ENCODE data around the gene P2RX3. TPM values are rescaled to one million over a fixed set of nuclear protein-coding genes. Genes with fewer than 3 reads are reported as not detected.

The P2RX3 gene
- total and polyA plus RNA-seq, 4 donors: 0.11 TPM; not detected in 3

DNA sequence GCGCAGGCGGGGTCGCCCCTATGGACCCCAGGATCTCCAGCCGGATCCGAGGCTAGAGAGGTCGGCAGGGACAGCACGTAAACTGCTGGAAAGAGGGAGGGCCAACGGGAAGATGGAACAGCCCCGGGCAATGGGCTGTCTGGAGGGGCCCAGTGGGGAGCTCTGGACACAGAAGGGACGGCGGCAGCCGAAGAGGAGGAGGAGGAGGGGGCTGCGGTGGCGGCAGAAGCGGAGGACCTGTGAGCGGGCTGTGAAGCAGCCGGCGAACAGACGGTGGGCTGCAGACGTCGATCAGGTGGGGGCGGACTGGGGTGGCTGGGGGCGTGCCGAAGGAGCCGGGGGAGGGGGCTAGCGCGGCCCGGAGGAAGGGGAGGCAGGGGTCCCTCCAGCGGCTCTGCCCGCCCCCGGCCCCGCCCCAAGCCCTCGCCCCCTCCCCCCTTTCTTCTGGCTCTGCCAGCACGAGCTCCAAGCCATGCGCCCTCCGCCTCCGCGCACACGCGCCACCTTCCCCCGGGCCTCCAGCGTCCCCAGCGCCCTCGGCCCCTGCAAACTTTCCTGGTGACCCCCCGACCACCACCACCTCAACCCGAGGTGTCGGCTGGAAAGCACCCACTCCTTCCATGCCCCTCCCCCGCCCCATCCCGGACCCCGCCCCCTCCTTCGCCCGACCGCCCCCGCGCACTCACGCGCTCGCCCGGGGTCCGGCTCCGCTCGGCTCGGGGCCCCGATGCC lies 13.8 kb upstream of the P2RX3 start:
- Histone ChIP-seq H3K4me1 (ENCODE audit: control insufficient read depth in 5 of 5, insufficient read depth in 5 of 5, low read length in 5 of 5) (peaks cover 0 to 48% (median 29%) of the 10 kb centered on the region in 5 donors), H3K27ac (ENCODE audit: low read depth in 1 of 2, low read length in 1 of 2) (peak overlapping the region; percentile 95 to 96), H3K9ac (ENCODE audit: insufficient read depth in 1 of 2, low read length in 2 of 2) (peak overlapping the region; percentile 63 to 83), H3K4me3 (peak overlapping the region; percentile 66), H3K27me3 (ENCODE audit: control insufficient read depth in 3 of 3, insufficient read depth in 3 of 3, low read length in 2 of 3) (no peaks in the 10 kb centered on the region), H3K9me3 (ENCODE audit: control insufficient read depth in 4 of 4, insufficient read depth in 3 of 4, low read length in 3 of 4) (no peaks in the 10 kb centered on the region), H3K36me3 (ENCODE audit: control insufficient read depth in 4 of 4, insufficient read depth in 4 of 4, low read length in 4 of 4) (peaks cover 0 to 40% (median 26%) of the 10 kb centered on the region in 4 donors)
- TF ChIP-seq, protein P1, sequence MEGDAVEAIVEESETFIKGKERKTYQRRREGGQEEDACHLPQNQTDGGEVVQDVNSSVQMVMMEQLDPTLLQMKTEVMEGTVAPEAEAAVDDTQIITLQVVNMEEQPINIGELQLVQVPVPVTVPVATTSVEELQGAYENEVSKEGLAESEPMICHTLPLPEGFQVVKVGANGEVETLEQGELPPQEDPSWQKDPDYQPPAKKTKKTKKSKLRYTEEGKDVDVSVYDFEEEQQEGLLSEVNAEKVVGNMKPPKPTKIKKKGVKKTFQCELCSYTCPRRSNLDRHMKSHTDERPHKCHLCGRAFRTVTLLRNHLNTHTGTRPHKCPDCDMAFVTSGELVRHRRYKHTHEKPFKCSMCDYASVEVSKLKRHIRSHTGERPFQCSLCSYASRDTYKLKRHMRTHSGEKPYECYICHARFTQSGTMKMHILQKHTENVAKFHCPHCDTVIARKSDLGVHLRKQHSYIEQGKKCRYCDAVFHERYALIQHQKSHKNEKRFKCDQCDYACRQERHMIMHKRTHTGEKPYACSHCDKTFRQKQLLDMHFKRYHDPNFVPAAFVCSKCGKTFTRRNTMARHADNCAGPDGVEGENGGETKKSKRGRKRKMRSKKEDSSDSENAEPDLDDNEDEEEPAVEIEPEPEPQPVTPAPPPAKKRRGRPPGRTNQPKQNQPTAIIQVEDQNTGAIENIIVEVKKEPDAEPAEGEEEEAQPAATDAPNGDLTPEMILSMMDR (IDR thresholded peaks at IDR 0.05; ENCODE audit: control extremely low read depth, extremely low read depth): no peak
- WGBS, 2 donors: 2 to 7% methylated on average over 23 to 62 of the region's 64 CpGs
- DNase-seq (peak; percentile 85 to 87 (median 86)), ATAC-seq (ENCODE audit: insufficient read depth, low FRiP score) (no peak)

DNA sequence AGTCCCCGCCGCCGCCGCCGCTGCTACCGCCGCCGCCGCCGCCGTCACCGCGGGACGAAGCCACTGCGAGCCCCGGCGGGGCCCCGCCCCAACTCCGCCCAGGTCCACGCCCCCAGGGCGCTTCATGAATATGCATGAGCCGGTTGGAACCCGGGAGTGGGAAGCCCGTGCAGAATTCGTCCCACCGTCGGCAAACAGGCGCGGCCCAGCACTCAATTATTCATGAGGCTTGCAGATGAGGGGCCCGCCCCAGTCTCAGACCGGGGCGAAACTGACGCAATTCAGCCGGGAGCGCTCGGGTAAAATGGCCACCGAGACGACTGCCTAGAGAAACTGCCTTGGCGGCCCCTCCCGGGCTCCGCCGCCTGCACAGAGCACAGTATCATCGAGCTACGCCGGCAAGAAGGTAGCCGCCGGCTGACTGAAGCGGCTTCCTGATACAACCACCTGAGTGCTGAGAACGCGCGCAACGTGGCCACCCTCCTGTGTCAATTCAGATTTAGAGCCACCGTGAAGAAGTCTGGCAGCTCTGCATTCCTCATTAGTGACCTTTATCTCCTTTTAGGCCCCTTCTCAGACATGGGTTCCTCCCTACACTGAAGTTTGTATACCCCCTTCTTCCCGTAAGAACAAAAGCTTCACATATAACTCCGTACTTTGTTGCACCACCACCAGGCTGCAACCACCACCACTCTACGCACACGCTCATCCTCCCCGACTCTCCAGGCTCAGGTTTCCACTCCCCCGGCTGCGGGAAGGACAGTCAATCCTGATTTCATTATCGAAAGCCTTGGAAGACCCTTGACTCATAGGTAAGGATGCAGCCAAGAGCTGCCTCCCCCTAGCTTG lies 13.0 kb upstream of the P2RX3 start, which contains the start of gene TNKS1BP1:
Gene TNKS1BP1, minus strand, starts transcription at position 67 of the 849 bp plus-strand sequence. CDS start 3,067 bp downstream, outside the sequence.
- ATAC-seq (ENCODE audit: insufficient read depth, low FRiP score): peak; percentile 85
- peak; percentile 98 for DNase-seq
- Histone ChIP-seq H3K4me1 (ENCODE audit: control insufficient read depth in 5 of 5, insufficient read depth in 5 of 5, low read length in 5 of 5) (peaks cover 0 to 48% (median 29%) of the 10 kb centered on the region in 5 donors), H3K27ac (ENCODE audit: low read depth in 1 of 2, low read length in 1 of 2) (peak within 1 kb of the TSS; percentile 95 to 96), H3K9ac (ENCODE audit: insufficient read depth in 1 of 2, low read length in 2 of 2) (peak within 1 kb of the TSS; percentile 63 to 83), H3K27me3 (ENCODE audit: control insufficient read depth in 3 of 3, insufficient read depth in 3 of 3, low read length in 2 of 3) (no peaks in the 10 kb centered on the region), H3K4me3 (peak within 1 kb of the TSS; percentile 66), H3K36me3 (ENCODE audit: control insufficient read depth in 4 of 4, insufficient read depth in 4 of 4, low read length in 4 of 4) (peaks cover 4 to 45% (median 30%) of the 10 kb centered on the region in 4 donors), H3K9me3 (ENCODE audit: control insufficient read depth in 4 of 4, insufficient read depth in 3 of 4, low read length in 3 of 4) (no peaks in the 10 kb centered on the region)
- TF ChIP-seq, protein P1 (IDR thresholded peaks at IDR 0.05; ENCODE audit: control extremely low read depth, extremely low read depth): no peak
- 1% methylated on average over 61 of the region's 61 CpGs for WGBS, 2 donors

DNA sequence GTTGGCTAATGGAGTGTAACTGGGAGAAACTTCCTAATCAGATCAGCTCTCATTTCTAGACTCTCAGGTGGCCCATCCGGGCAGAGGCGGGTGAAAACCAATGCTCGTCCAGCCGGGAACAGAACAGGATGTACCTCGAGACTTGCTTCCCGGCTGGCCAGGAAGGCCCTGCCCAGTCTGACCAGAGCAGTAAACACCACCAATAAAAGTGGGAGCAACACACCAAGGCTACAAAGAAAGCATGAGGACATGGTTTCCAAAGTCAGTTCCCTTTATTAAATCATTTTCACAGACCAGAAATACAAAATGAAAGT lies 12.5 kb upstream of the P2RX3 start:
- H3K4me1 ChIP-seq (ENCODE audit: control insufficient read depth in 5 of 5, insufficient read depth in 5 of 5, low read length in 5 of 5): peaks cover 0 to 44% (median 29%) of the 10 kb centered on the region in 5 donors
- ATAC-seq (ENCODE audit: insufficient read depth, low FRiP score) (no peak), DNase-seq (peak in 1 of 3 donors; percentile 47)
- H3K27me3 ChIP-seq (ENCODE audit: control insufficient read depth in 3 of 3, insufficient read depth in 3 of 3, low read length in 2 of 3): no peaks in the 10 kb centered on the region
- H3K4me3 ChIP-seq: no peak overlapping the region
- WGBS, 2 donors: 10 to 28% methylated on average over 6 of the region's 6 CpGs
- H3K36me3 ChIP-seq (ENCODE audit: control insufficient read depth in 4 of 4, insufficient read depth in 4 of 4, low read length in 4 of 4): peaks cover 4 to 48% (median 32%) of the 10 kb centered on the region in 4 donors
- TF ChIP-seq, protein P1 (IDR thresholded peaks at IDR 0.05; ENCODE audit: control extremely low read depth, extremely low read depth): no peak
- peak overlapping the region; percentile 49 to 50 for H3K9ac ChIP-seq (ENCODE audit: insufficient read depth in 1 of 2, low read length in 2 of 2)
- H3K9me3 ChIP-seq (ENCODE audit: control insufficient read depth in 4 of 4, insufficient read depth in 3 of 4, low read length in 3 of 4): no peaks in the 10 kb centered on the region
- peak overlapping the region; percentile 95 to 96 for H3K27ac ChIP-seq (ENCODE audit: low read depth in 1 of 2, low read length in 1 of 2)

All from lung (tissue), 12 donors.